Measurements from ENCODE around the gene EXOC1.

GRCh38 chr4:55896622-55897021 lies 43.2 kb downstream of the EXOC1 start:
- no peak for TF ChIP-seq CTCF (IDR thresholded peaks at IDR 0.05)
- no peak for TF ChIP-seq POLR2AphosphoS5 (IDR thresholded peaks at IDR 0.05; ENCODE audit: low read depth, low read length)
- TF ChIP-seq SIN3A (IDR thresholded peaks at IDR 0.05; ENCODE audit: borderline replicate concordance, insufficient read depth, low read depth, low read length) = no peak
- TF ChIP-seq REST (IDR thresholded peaks at IDR 0.05; ENCODE audit: insufficient read depth in 1 of 2, low read depth in 2 of 2, low read length in 1 of 2) = no peak
